PC-9 (cell line): ENCODE measurements around the gene SNAP47.

ENCODE experiments used
- CTCF ChIP-seq: fragments of 200-600 bp; sonication (generic); conservative IDR thresholded peaks from 2 replicates; pipeline ENCODE4 v1.6.1; 2017; ENCODE audit warnings: mixed run types, antibody characterized with exemption, mild to moderate bottlenecking, moderate library complexity
- EZH2 ChIP-seq: fragments of 200-600 bp; sonication (generic); IDR thresholded peaks from 2 replicates; pipeline ENCODE4 v1.8.0; 2017; ENCODE audit warnings: antibody characterized with exemption, low read depth

GRCh38 chr1:227771326-227771725, 36.1 kb downstream of the SNAP47 start:
- TF ChIP-seq CTCF (no peak), EZH2 (no peak)
